ENCODE data around the gene RPS27L.

- TF ChIP-seq CTCF (conservative IDR thresholded peaks at IDR 0.05; ENCODE audit: low read length) (no peak), EZH2phosphoT487 (IDR thresholded peaks at IDR 0.05; ENCODE audit: borderline replicate concordance, low read depth, low read length) (no peak)
Observed at GRCh38 chr15:63181648-63182047, 24.4 kb upstream of the RPS27L start.
